ENCODE results near the gene GJA3.

GJA3 gene

GRCh38 chr13:20130652-20131051, 30.2 kb downstream of the GJA3 start:
- Histone ChIP-seq H3K4me3 (ENCODE audit: low read depth, low read length, poor library complexity, severe bottlenecking) (no peak overlapping the region), H4K20me1 (ENCODE audit: insufficient read depth, low read length) (no peaks in the 10 kb centered on the region), H3K9ac (ENCODE audit: low read length) (no peak overlapping the region), H3K79me2 (ENCODE audit: insufficient read depth, low read length) (no peaks in the 10 kb centered on the region), H2AFZ (ENCODE audit: low read length) (no peak overlapping the region), H3K36me3 (ENCODE audit: insufficient read depth, low read length) (no peaks in the 10 kb centered on the region), H3K27me3 (ENCODE audit: insufficient read depth, low read length) (peaks cover 5% of the 10 kb centered on the region; the same call in 1 of the 2 replicates), H3K27ac (ENCODE audit: low read depth, low read length, poor library complexity, severe bottlenecking) (no peak overlapping the region), H3K9me3 (ENCODE audit: low read length) (no peaks in the 10 kb centered on the region), H3K4me2 (ENCODE audit: low read length) (no peak overlapping the region), H3F3A (ENCODE audit: insufficient read depth, low read length) (no peaks in the 10 kb centered on the region), H3K9me2 (ENCODE audit: low read depth, low read length) (no peaks in the 10 kb centered on the region), H3K4me1 (ENCODE audit: insufficient read depth, low read length, severe bottlenecking) (peaks cover 14% of the 10 kb centered on the region)
- TF ChIP-seq, protein P1, sequence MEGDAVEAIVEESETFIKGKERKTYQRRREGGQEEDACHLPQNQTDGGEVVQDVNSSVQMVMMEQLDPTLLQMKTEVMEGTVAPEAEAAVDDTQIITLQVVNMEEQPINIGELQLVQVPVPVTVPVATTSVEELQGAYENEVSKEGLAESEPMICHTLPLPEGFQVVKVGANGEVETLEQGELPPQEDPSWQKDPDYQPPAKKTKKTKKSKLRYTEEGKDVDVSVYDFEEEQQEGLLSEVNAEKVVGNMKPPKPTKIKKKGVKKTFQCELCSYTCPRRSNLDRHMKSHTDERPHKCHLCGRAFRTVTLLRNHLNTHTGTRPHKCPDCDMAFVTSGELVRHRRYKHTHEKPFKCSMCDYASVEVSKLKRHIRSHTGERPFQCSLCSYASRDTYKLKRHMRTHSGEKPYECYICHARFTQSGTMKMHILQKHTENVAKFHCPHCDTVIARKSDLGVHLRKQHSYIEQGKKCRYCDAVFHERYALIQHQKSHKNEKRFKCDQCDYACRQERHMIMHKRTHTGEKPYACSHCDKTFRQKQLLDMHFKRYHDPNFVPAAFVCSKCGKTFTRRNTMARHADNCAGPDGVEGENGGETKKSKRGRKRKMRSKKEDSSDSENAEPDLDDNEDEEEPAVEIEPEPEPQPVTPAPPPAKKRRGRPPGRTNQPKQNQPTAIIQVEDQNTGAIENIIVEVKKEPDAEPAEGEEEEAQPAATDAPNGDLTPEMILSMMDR (IDR thresholded peaks at IDR 0.05; ENCODE audit: low read length) = no peak
- no peak for TF ChIP-seq EZH2 (IDR thresholded peaks at IDR 0.05; ENCODE audit: borderline replicate concordance, low read length)

DNA sequence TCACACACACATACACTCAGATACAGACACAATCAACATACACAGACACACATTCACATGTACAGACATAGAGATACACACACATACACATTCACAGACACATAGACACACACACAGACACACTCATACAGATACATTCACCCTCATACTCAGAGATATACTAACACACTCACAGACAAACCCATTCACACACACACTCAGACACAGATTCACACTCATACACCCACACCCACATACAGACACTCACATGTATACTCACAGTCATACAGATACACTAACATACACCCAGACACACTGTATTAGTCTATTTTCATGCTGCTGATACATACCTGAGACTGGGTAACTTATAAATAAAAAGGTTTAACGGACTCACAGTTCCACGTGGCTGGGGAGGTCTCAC, 30.8 kb downstream of the GJA3 start:
- Histone ChIP-seq H3K27me3 (ENCODE audit: insufficient read depth, low read length) (peaks cover 5% of the 10 kb centered on the region; the same call in 1 of the 2 replicates), H3K9ac (ENCODE audit: low read length) (no peak overlapping the region), H2AFZ (ENCODE audit: low read length) (no peak overlapping the region), H3K27ac (ENCODE audit: low read depth, low read length, poor library complexity, severe bottlenecking) (no peak overlapping the region), H3K9me2 (ENCODE audit: low read depth, low read length) (no peaks in the 10 kb centered on the region), H3K4me1 (ENCODE audit: insufficient read depth, low read length, severe bottlenecking) (peaks cover 14% of the 10 kb centered on the region), H4K20me1 (ENCODE audit: insufficient read depth, low read length) (no peaks in the 10 kb centered on the region), H3K79me2 (ENCODE audit: insufficient read depth, low read length) (no peaks in the 10 kb centered on the region), H3K36me3 (ENCODE audit: insufficient read depth, low read length) (no peaks in the 10 kb centered on the region), H3K9me3 (ENCODE audit: low read length) (no peaks in the 10 kb centered on the region), H3F3A (ENCODE audit: insufficient read depth, low read length) (no peaks in the 10 kb centered on the region), H3K4me3 (ENCODE audit: low read depth, low read length, poor library complexity, severe bottlenecking) (no peak overlapping the region), H3K4me2 (ENCODE audit: low read length) (no peak overlapping the region)
- TF ChIP-seq, protein P1 (IDR thresholded peaks at IDR 0.05; ENCODE audit: low read length) = no peak
- TF ChIP-seq EZH2 (IDR thresholded peaks at IDR 0.05; ENCODE audit: borderline replicate concordance, low read length) = no peak

DNA sequence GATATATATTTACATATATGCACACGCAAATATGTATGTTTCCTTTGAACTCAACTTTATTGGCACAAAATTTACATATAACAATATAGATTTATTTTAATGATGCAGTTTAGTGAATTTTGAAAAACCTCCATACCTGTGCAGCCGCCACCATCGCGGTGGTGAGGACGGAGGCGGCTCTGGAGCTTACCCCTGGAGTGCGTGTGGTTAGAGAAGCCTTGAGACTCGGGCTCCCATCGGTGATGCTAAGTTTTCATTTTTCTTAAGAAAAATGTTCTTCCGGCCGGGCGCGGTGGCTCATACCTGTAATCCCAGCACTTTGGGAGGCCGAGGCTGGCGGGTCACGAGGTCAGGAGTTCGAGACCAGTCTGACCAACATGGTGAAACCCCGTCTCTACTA, 31.8 kb downstream of the GJA3 start:
- H3K4me3 ChIP-seq (ENCODE audit: low read depth, low read length, poor library complexity, severe bottlenecking) = no peak overlapping the region

More for the DNA sequence above, 31.8 kb downstream of the GJA3 start:
- Histone ChIP-seq H3K4me2 (ENCODE audit: low read length) (no peak overlapping the region), H3K9me3 (ENCODE audit: low read length) (no peaks in the 10 kb centered on the region), H3K36me3 (ENCODE audit: insufficient read depth, low read length) (no peaks in the 10 kb centered on the region), H3K27ac (ENCODE audit: low read depth, low read length, poor library complexity, severe bottlenecking) (no peak overlapping the region), H2AFZ (ENCODE audit: low read length) (no peak overlapping the region), H3K4me1 (ENCODE audit: insufficient read depth, low read length, severe bottlenecking) (peaks cover 14% of the 10 kb centered on the region), H3K27me3 (ENCODE audit: insufficient read depth, low read length) (peaks cover 5% of the 10 kb centered on the region; the same call in 1 of the 2 replicates), H3K79me2 (ENCODE audit: insufficient read depth, low read length) (no peaks in the 10 kb centered on the region), H4K20me1 (ENCODE audit: insufficient read depth, low read length) (no peaks in the 10 kb centered on the region), H3K9ac (ENCODE audit: low read length) (no peak overlapping the region), H3F3A (ENCODE audit: insufficient read depth, low read length) (no peaks in the 10 kb centered on the region), H3K9me2 (ENCODE audit: low read depth, low read length) (no peaks in the 10 kb centered on the region)
- TF ChIP-seq, protein P1 (IDR thresholded peaks at IDR 0.05; ENCODE audit: low read length) = no peak
- no peak for TF ChIP-seq EZH2 (IDR thresholded peaks at IDR 0.05; ENCODE audit: borderline replicate concordance, low read length)

Measured in OCI-LY1 (cell line).